Measurements from ENCODE around the gene PGR. TPM values are rescaled to one million over a fixed set of nuclear protein-coding genes. Genes with fewer than 3 reads are reported as not detected.
A peak's percentile ranks its signal among the peaks of the same experiment; 100 is the strongest.
"Not testable (repeated sequence)": the region's sequence is repeated elsewhere in the genome, so short reads cannot be mapped to it uniquely, and the experiment has no call there.

The PGR gene
- total RNA-seq, 1 experiment from 2014 or later, result not detected

DNA sequence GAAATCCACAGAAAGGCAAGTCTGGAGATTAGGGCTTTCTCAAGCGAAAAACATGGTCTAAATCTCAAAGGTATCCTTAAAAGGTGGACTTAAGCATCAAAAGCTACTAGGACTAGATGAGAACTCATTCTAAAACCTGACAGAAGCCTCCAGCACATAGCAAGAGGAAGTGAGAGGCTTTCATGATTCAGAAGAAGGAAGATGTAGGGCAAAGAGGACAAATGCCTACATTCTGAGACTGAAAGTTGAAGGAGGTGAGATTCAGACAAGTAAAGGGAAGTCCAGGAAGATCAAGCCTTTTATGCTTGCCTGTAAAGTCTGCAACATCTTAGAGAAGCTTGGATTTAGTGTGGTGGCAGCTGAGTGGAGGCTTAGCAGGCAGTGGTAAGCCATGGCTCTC, 98.9 kb downstream of the PGR start:
- DNase-seq (ENCODE audit: low read depth, low spot score), result no peak
- in situ Hi-C loops (cut with HindIII; ENCODE audit: low pct_unique_long_range_greater_than_20kb, low sequenced_read_pairs), result no loop called here

DNA sequence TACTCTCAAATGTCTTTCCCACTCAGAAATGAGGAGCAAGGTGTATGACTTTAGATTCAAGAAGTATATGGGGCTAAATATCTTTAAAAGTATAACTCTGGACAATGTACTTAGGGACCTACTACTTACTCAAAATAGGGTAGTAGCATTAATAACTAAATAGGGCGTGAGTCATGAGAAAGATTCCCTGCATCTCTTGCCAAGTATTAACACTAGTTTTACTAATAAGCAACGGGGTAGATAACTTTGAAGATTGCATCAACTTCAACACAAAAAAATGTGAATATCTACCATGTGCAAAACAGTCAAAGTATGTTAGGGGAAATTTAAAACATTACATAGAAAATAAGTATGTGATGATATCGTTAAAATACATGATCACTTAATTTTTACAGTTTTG, 99.6 kb downstream of the PGR start:
- no peak for DNase-seq (ENCODE audit: low read depth, low spot score)
- in situ Hi-C loops (cut with HindIII; ENCODE audit: low pct_unique_long_range_greater_than_20kb, low sequenced_read_pairs), result no loop called here

DNA sequence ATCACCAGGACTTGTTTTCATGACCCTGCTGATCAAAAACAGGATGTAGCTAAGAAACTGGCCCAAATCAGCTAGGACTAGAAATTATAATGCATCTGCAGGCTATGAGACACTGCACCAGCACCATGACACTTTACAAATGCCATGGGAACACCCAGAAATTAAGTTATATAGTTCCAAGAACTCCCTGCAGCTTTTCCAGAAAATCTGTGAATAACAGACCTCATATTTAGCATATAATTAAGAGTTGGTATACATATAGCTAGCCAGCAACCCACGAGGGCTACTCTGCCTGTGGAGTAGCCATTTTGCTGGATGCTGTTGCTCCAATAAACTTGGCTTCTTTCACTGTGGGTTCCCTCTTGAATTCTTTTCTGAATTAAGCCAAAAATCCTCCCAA, 101.0 kb downstream of the PGR start:
- in situ Hi-C loops (cut with HindIII; ENCODE audit: low pct_unique_long_range_greater_than_20kb, low sequenced_read_pairs), result no loop called here

DNA sequence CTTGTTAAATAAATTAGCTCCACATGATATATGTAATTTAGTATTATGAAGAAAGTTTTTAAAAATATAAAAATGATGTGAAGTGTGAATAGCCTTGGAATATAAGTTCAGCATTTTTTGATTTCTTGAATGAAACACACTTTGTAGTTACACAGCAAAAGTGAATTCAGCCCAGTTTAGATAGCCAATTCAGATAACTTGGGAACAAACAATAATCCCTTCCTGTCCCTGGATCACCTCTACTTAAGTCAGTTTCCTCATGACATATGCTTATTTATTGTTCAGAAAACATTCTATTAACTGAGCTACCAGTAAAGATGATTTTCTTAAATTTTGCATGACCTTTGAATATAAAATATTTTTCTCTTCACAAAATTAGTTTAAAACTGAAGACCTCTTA, 107.4 kb downstream of the PGR start:
- in situ Hi-C loops (cut with HindIII; ENCODE audit: low pct_unique_long_range_greater_than_20kb, low sequenced_read_pairs), result no loop called here

More for the DNA sequence above, 101.0 kb downstream of the PGR start:
- DNase-seq (ENCODE audit: low read depth, low spot score), result no peak

DNA sequence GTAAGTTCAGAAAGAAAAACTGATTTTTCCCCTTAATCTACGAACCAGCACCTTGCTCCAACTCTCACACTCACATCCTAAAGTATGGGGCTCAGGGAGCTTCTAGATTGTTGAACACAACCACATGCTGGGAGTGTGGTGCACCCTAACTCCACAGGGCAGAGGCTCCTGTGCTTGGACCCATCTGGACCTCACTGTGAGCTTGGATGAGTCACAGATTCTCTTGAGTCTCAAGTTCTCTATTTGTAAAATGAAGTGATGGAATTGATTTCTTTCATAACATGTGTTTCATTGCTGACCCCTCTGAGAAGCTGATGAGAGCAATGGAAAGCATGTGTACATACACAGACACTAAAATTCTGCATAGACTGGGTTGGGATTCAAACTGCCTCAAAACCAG, 109.7 kb downstream of the PGR start:
- in situ Hi-C loops (cut with HindIII; ENCODE audit: low pct_unique_long_range_greater_than_20kb, low sequenced_read_pairs), result no loop called here
- no peak for DNase-seq (ENCODE audit: low read depth, low spot score)

More for the DNA sequence above, 107.4 kb downstream of the PGR start:
- no peak for DNase-seq (ENCODE audit: low read depth, low spot score)

DNA sequence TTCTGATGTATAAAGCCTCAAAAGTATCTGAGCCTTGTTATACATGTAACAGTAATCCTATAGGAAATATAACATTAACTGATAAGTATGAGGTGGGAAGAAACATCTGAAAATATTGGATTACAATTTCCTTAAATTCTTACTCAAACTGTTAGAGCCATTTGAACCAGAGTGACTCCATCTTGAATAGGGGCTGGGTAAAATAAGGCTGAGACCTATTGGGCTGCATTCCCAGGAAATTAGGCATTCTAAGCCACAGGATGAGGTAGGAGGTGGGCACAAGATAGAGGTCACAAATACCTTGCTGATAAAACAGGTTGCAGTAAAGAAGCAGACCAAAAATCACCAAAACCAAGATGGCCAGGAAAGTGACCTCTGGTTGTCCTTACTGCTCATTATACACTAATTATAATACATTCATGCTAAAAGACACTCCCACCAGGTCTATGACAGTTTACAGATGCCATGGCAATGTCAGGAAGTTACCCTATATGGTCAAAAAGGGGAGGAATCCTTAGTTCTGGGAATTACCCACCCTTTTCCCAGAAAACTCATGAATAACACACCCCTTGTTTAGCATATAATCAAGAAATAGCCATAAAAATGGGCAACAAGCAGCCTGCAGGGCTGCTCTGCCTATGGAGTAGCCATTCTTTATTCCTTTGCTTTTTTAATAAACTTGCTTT, 114.9 kb downstream of the PGR start:
- in situ Hi-C loops (cut with HindIII; ENCODE audit: low pct_unique_long_range_greater_than_20kb, low sequenced_read_pairs), result no loop called here
- DNase-seq (ENCODE audit: low read depth, low spot score), result no peak

DNA sequence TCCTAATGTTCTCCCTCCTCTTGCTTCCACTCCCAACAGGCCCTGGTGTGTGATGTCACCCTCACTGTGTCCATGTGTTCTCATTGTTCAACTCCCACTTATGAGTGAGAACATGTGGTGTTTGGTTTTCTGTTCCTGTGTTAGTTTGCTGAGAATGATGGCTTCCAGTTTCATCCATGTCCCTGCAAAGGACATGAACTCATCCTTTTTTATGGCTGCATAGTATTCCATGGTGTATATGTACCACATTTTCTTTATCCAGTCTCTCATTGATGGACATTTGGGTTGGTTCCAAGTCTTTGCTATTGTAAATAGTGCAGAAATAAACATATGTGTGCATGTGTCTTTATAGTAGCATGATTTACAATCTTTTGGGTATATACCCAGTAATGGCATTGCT, 115.9 kb downstream of the PGR start:
- DNase-seq (ENCODE audit: low read depth, low spot score); in situ Hi-C loops (cut with HindIII; ENCODE audit: low pct_unique_long_range_greater_than_20kb, low sequenced_read_pairs): not testable (repeated sequence)

DNA sequence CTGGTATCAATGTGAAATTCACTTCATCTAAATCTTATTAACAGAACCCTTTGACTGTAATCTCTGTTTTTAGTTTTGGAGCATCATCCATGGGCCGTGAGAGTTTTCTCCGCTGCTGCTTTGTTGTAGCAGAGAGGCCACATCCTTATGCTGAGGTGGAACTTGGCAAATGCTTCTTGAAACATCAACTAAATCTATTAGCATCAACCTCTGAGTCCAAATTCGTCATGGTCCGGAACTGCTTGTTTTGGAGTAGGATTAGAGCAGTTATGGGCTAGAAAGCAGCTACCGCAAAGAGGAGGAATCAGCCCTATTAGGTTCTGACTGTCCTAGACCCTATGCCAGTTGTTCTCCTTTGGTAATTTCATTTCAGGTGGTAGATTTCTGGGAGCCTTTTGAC, 117.7 kb downstream of the PGR start:
- DNase-seq (ENCODE audit: low read depth, low spot score), result no peak
- in situ Hi-C loops (cut with HindIII; ENCODE audit: low pct_unique_long_range_greater_than_20kb, low sequenced_read_pairs), result no loop called here

DNA sequence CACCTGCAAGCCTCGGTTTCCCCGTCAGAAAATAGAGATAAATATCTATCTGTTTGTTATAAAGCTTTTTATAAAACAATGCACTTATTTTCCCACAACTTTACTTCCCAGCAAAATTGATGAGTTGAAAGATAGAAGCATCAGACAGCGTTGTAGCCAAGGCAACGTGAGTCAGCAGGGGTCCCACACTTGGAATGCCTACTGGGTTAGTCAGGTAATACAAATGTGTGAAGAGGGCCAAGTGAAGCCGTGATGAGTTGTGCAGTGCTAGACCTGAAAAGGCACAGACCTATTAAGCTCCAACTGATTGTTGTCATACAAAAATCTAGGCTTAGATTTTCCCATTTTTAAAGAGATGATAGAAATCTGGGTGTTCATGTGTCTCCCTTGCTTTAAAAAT, 118.7 kb downstream of the PGR start:
- in situ Hi-C loops (cut with HindIII; ENCODE audit: low pct_unique_long_range_greater_than_20kb, low sequenced_read_pairs), result no loop called here

DNA sequence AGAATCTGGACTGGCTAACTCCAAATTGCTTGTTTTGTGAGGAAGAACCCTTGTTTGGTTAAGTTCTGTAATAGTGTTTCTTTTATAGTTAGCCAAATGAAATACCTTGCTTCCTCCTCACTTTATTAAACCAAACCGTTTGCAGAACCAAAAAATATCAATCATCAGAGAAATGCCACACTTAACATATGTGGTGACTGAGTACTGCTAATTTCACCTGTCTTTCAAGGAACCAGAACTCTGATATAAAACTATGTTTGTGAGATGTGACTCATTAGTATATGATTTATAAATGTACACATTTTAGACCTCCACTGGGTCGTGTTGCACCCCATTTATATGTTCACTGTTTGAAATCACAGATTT, 119.9 kb downstream of the PGR start:
- in situ Hi-C loops (cut with HindIII; ENCODE audit: low pct_unique_long_range_greater_than_20kb, low sequenced_read_pairs), result no loop called here
- DNase-seq (ENCODE audit: low read depth, low spot score), result no peak

More for the DNA sequence above, 118.7 kb downstream of the PGR start:
- DNase-seq (ENCODE audit: low read depth, low spot score), result no peak

DNA sequence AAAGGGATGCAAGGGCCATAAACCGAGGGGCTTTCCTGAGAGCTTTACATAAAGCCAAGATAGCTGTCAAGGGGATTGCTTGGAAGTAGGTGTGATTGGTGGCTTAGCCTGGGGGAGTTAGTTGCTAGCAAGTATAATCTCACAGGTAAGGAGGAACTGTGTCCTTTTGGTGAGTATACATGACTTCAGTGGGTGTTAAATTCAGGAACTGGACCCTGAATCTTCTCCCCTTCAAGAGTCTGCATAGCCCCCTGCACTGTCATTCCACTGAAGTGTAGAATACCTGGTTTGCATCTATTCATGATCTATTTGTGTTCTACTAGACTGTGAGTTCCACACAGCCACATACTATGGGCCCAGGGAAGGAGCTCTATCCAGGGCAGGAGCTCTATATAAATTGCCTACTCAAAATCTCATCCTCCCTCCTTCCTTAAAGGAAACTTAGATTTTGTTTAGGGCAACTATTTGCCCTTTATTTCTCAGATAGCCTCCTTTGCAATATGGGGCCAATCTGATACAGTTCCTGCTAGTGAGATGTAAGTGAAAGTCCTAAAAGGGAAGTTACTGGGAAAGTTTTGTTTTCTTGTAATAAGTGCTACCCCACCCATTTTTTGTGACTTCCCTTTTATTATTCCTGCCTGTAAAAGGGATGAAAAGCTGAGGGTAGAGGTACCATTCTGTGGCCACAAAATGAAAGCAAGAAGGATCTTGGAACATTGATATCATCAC, 120.5 kb downstream of the PGR start:
- no peak for DNase-seq (ENCODE audit: low read depth, low spot score)
- in situ Hi-C loops (cut with HindIII; ENCODE audit: low pct_unique_long_range_greater_than_20kb, low sequenced_read_pairs), result no loop called here

DNA sequence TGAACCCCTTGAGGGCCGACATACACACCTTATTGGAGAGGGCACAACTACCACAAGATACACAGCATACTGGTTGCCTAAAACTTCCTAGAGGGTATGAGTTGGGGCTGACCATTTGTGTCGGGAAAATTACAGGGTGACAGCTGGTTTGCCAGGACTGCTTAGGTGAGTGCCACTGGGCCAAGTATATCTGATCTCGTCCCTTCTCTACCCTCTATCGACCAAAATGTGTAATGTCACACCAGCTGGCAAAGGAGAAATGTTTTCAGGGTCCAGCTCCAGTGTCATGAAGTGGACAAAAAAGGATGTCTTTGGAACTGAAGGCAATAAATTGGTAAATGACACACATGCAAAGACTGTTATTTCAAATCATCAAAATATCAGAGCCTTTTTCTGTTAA, 126.1 kb downstream of the PGR start:
- in situ Hi-C loops (cut with HindIII; ENCODE audit: low pct_unique_long_range_greater_than_20kb, low sequenced_read_pairs), result no loop called here
- DNase-seq (ENCODE audit: low read depth, low spot score), result peak; percentile 48

DNA sequence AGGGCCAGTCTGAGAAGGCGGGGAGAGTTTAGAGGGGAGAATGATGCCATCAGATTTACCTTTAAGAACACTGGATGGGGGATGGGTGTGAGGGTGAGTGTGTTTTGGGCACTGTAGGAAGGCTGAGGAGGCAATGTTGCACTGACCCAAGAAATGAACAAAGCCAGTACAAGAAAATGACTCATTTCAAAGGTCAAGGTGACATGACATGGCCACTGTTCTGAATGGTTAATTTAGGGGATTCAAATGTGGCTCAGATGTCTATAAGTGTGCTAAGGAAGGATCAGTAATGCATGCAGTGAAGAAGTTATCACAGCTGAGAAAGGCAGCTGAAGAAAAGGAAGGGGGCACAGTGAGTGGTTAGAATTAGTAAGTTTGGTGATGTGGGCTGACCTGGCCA, 129.9 kb downstream of the PGR start:
- in situ Hi-C loops (cut with HindIII; ENCODE audit: low pct_unique_long_range_greater_than_20kb, low sequenced_read_pairs), result no loop called here
- no peak for DNase-seq (ENCODE audit: low read depth, low spot score)

DNA sequence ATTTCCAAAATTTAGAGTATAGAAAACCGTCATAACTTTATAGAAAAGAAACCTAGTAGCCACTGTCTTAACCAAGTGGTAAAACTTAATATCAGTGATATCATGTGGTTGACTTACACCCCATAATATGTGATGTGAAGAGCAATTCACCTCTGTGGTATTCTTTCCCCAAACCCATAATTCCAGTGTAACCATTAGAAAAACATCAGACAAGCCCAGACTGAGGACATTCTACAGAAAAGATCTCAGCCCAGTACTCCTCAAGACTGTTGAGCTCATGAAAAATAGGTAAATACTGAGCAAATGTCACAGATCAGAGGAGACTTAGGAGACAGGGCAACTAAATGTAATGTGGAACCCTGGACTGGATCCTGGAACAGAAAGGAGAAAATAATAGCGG, 134.6 kb downstream of the PGR start:
- no peak for DNase-seq (ENCODE audit: low read depth, low spot score)
- in situ Hi-C loops (cut with HindIII; ENCODE audit: low pct_unique_long_range_greater_than_20kb, low sequenced_read_pairs), result no loop called here

DNA sequence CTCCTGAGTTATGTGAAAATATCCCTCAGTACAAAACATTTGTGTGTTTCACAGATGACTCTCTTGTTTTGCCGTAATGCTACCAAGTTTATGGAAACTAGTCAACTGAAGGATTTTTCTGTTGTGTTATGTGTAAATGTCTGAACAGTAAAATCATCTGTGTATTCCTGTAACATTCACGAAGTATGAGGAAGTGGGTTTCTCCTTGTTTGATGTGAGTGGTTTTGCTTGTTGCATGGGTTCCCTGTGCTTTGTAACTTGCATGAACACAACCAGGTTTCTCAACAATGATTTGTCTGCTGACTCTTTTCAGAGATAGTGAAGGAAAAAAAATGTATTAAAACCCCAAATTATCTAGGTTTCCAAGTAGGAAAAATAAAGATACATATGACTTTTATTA, 138.1 kb downstream of the PGR start:
- no peak for DNase-seq (ENCODE audit: low read depth, low spot score)
- in situ Hi-C loops (cut with HindIII; ENCODE audit: low pct_unique_long_range_greater_than_20kb, low sequenced_read_pairs), result no loop called here

DNA sequence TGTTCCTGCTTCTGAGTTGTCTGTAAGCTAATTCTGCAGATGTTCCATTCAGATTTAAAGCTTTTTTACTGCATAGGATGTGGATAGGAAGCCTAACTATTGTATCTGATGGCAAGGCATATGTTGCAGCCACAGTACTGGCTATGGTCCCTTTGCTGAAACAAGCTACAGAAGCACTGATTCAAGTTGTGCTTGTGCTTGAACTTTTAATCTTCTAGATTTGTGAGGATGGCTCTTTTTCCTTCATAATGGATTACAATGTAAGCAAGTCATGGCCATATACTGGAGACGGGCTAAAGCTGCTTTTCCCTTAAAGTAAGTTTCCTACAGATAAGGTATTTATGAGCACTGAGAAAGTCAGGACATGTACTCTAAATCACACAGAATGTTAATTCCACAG, 138.7 kb downstream of the PGR start:
- DNase-seq (ENCODE audit: low read depth, low spot score), result no peak
- in situ Hi-C loops (cut with HindIII; ENCODE audit: low pct_unique_long_range_greater_than_20kb, low sequenced_read_pairs), result no loop called here

DNA sequence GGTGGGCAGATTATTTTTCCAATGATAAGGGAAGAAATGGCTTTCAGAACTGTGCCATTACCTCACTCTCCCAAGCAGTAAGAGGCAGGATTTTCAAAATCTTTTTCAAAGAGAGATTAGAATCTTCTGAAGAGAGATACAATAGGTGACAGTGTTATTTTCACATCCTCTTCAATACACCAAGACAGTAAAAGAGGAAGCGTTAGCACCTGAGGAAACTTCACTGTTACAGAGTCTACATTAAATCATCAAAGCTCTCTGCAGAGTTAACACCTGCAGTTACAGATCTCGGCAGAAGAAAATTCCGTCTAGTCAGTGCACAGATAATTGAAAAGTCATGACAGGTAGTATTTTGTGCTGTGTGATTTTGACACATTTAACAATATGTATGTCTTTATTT, 144.9 kb downstream of the PGR start:
- DNase-seq (ENCODE audit: low read depth, low spot score), result no peak
- in situ Hi-C loops (cut with HindIII; ENCODE audit: low pct_unique_long_range_greater_than_20kb, low sequenced_read_pairs), result no loop called here

DNA sequence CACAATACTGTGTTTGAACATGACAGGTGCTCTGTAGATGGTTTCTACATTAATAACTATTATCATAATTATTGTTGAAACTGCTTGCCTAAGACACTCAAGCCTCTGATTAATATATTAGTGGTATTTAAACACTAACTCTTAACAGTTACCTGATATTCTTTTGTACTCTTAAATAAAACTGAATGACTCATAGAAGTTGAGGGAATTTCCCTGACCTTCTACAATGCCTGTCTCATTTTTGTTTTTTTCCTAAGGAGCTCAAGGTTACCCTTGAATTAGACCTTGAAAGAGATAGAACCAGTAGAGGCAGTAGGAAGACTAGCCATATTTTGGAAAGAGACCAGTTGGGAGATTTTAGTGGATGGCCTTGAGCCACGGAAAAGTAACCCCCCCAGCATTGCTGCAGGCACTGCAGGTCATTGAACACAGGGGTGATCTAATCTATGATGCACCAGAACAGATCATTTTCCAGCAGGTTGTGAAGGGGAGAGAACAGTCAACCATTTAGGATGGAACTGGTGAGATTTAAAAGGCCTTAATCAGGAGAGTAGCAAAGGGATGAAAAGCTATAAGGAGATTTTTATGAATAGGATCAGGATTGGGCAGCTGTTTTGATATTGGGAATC, 148.3 kb downstream of the PGR start:
- in situ Hi-C loops (cut with HindIII; ENCODE audit: low pct_unique_long_range_greater_than_20kb, low sequenced_read_pairs), result no loop called here
- no peak for DNase-seq (ENCODE audit: low read depth, low spot score)

DNA sequence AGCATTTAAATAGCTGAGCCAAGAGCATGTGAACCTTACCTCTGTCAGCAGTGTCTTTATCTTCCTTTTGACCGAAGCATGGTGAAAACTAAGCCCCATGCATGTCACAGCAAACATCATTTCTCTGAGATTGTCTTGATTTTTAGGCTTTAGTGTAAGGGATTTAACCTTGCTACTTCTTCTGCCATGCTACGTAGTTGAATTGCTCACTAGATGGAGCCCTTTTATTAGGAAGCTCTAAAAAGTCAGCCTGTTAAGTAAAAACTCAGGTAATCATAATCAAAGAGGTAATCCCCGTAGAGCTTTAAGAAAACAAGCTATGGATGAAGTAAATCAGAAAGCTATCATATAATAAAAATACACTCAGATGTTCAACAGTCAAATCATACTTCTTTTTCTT, 149.5 kb downstream of the PGR start:
- DNase-seq (ENCODE audit: low read depth, low spot score), result peak; percentile 40
- in situ Hi-C loops (cut with HindIII; ENCODE audit: low pct_unique_long_range_greater_than_20kb, low sequenced_read_pairs), result no loop called here

Data from SK-MEL-5 (cell line).